NCI-H1417 (cell line): Measurements from ENCODE around the gene MGMT.

Source experiments
- DNase-seq, 3 experiments: peaks; one replicate each; lab custom pipeline; 2025; lab: John Stamatoyannopoulos, UW

Gene MGMT

GRCh38 chr10:129586898-129587443 is 119.9 kb downstream of the MGMT start:
- peak in 1 of 3 experiments; percentile 0 for DNase-seq

GRCh38 chr10:129589546-129589945 is 122.5 kb downstream of the MGMT start:
- DNase-seq = no peak

GRCh38 chr10:129593953-129594352 is 126.9 kb downstream of the MGMT start:
- DNase-seq = no peak

- no peak for DNase-seq
Measured at GRCh38 chr10:129594811-129595210, 127.8 kb downstream of the MGMT start.

GRCh38 chr10:129598413-129598812 is 131.4 kb downstream of the MGMT start:
- no peak for DNase-seq

GRCh38 chr10:129599160-129599559 is 132.1 kb downstream of the MGMT start:
- DNase-seq = no peak

- no peak for DNase-seq
Measured at GRCh38 chr10:129601737-129602136, 134.7 kb downstream of the MGMT start.

- no peak for DNase-seq
Measured at GRCh38 chr10:129602938-129603535, 136.0 kb downstream of the MGMT start.

- no peak for DNase-seq
Measured at GRCh38 chr10:129604333-129605032, 137.4 kb downstream of the MGMT start.

- peak in 1 of 3 experiments; percentile 22 for DNase-seq
Measured at GRCh38 chr10:129605266-129605985, 138.4 kb downstream of the MGMT start.

- peak in 2 of 3 experiments; percentile 38 to 76 for DNase-seq
Measured at GRCh38 chr10:129605986-129606518, 139.0 kb downstream of the MGMT start.

- no peak for DNase-seq
Measured at GRCh38 chr10:129607607-129608109, 140.6 kb downstream of the MGMT start.

GRCh38 chr10:129608653-129609052 is 141.6 kb downstream of the MGMT start:
- no peak for DNase-seq

GRCh38 chr10:129609551-129609950 is 142.5 kb downstream of the MGMT start:
- no peak for DNase-seq

GRCh38 chr10:129612481-129613109 is 145.6 kb downstream of the MGMT start:
- no peak for DNase-seq

GRCh38 chr10:129613377-129613980 is 146.4 kb downstream of the MGMT start:
- no peak for DNase-seq

GRCh38 chr10:129614341-129614740 is 147.3 kb downstream of the MGMT start:
- DNase-seq = no peak

- DNase-seq = no peak
Measured at GRCh38 chr10:129615381-129615780, 148.3 kb downstream of the MGMT start.

- DNase-seq = no peak
Measured at GRCh38 chr10:129615921-129616525, 149.0 kb downstream of the MGMT start.

GRCh38 chr10:129617768-129618167 is 150.7 kb downstream of the MGMT start:
- DNase-seq = no peak

GRCh38 chr10:129621062-129621461 is 154.0 kb downstream of the MGMT start:
- no peak for DNase-seq
